OCI-M2 (cell line): ENCODE results near the gene ADARB2.

ENCODE experiments used
- DNase-seq: peaks from one replicate; lab custom pipeline; 2025; ENCODE audit not compliant: unreplicated experiment; lab: John Stamatoyannopoulos, UW

The ADARB2 gene

GRCh38 chr10:1185911-1186682, 551.2 kb downstream of the ADARB2 start:
- no peak for DNase-seq

GRCh38 chr10:1184541-1185430, 552.5 kb downstream of the ADARB2 start:
- DNase-seq, result no peak

- DNase-seq, result no peak
Measured at GRCh38 chr10:1183701-1184100, 553.6 kb downstream of the ADARB2 start.

- DNase-seq, result no peak
Measured at GRCh38 chr10:1183033-1183396, 554.3 kb downstream of the ADARB2 start.

GRCh38 chr10:1182280-1183032, 554.9 kb downstream of the ADARB2 start:
- no peak for DNase-seq

GRCh38 chr10:1180836-1181235, 556.5 kb downstream of the ADARB2 start:
- no peak for DNase-seq

GRCh38 chr10:1180071-1180730, 557.1 kb downstream of the ADARB2 start:
- no peak for DNase-seq

- DNase-seq, result no peak
Measured at GRCh38 chr10:1179346-1180070, 557.8 kb downstream of the ADARB2 start.

- DNase-seq, result no peak
Measured at GRCh38 chr10:1178506-1178905, 558.8 kb downstream of the ADARB2 start.

- DNase-seq, result no peak
Measured at GRCh38 chr10:1177936-1178335, 559.4 kb downstream of the ADARB2 start.

- no peak for DNase-seq
Measured at GRCh38 chr10:1175956-1176565, 561.3 kb downstream of the ADARB2 start.

GRCh38 chr10:1174022-1174421, 563.3 kb downstream of the ADARB2 start:
- no peak for DNase-seq

GRCh38 chr10:1173091-1173490, 564.2 kb downstream of the ADARB2 start:
- no peak for DNase-seq

- DNase-seq, result no peak
Measured at GRCh38 chr10:1172256-1172984, 564.9 kb downstream of the ADARB2 start.

- DNase-seq, result no peak
Measured at GRCh38 chr10:1171586-1171985, 565.7 kb downstream of the ADARB2 start.

- DNase-seq, result no peak
Measured at GRCh38 chr10:1171182-1171581, 566.1 kb downstream of the ADARB2 start.

- no peak for DNase-seq
Measured at GRCh38 chr10:1170867-1171180, 566.5 kb downstream of the ADARB2 start.

- no peak for DNase-seq
Measured at GRCh38 chr10:1169981-1170866, 567.1 kb downstream of the ADARB2 start.
